ENCODE results near the gene NPB. TPM values are rescaled to one million over a fixed set of nuclear protein-coding genes. Genes with fewer than 3 reads are reported as not detected.

Gene NPB
- total RNA-seq, 1 donor from 2014 or later = 0.26 TPM

DNA sequence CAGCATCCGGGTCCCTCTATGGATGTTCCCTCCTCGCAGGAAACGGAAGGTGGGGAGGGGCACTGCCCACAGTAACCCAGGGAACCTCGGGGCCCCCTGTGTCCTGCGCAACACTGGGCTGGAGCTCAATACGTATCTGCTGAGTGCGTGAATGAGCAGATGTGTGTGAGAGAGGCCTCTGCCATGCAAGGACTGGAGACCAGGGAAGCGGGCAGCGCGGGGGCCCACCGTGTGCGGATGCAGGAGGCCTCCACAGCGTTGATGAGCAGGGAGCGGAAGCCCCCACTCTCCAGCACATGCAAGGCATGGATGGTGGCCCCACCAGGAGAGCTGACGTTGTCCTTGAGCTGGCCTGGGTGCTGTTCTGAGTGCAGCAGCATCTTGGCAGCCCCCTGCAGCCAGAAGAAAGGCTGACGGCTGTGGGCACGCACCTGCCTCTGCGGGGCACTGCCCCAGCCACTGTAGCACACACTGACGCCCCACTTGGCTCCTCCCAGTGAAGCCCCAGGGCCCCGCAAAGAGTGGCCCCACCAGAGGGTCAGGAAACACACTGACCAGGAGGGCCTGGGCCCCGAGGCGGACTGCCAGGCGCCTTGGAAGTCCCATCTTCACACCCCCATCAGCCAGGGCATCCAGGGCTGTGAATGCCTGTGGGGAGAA lies 32.2 kb downstream of the NPB start:
- no peak for DNase-seq (ENCODE audit: low read depth)
- TF ChIP-seq, protein P1, sequence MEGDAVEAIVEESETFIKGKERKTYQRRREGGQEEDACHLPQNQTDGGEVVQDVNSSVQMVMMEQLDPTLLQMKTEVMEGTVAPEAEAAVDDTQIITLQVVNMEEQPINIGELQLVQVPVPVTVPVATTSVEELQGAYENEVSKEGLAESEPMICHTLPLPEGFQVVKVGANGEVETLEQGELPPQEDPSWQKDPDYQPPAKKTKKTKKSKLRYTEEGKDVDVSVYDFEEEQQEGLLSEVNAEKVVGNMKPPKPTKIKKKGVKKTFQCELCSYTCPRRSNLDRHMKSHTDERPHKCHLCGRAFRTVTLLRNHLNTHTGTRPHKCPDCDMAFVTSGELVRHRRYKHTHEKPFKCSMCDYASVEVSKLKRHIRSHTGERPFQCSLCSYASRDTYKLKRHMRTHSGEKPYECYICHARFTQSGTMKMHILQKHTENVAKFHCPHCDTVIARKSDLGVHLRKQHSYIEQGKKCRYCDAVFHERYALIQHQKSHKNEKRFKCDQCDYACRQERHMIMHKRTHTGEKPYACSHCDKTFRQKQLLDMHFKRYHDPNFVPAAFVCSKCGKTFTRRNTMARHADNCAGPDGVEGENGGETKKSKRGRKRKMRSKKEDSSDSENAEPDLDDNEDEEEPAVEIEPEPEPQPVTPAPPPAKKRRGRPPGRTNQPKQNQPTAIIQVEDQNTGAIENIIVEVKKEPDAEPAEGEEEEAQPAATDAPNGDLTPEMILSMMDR (IDR thresholded peaks at IDR 0.05; ENCODE audit: insufficient read depth, low read length, severe bottlenecking) = no peak
- FAIRE-seq = no peak

DNA sequence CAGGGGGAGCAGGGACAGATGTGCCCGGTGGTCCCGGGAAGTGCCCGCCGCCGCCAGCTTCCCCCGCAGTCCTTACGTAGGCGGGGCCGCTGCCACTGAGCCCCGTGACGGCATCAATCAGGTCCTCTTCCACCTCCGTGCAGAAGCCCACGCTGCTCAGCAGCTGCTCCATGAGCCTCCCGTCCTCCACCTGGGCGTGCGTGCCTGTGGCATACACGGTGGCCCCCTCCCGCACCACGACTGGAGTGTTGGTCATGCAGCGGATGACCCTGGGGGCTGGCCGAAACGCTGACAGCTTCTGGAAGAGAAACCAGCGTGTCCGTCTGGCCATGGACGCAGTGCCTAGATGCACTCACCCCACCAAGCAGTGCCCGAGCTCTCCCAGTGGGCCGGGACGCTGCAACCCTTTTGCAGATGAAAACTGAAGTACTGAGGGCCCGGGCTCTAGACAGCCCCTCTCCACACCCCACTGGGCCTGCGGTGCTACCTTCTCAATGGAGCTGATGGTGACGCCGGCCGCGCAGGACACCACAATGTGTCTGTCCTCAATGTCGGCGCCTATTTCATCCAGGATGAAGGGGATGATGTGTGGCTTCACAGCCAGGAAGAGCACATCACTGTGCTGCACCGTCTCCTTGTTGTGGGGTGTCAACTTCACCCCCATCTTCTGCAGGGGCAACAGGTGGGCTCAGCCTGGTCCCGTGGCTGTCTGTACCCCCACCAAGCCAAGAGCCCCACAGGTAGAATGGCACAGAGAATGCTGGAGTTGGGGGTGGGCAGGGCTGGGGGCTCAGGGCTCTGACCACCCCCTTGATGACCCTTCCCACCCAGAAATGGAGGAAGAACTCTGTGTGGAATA lies 33.0 kb downstream of the NPB start:
- DNase-seq (ENCODE audit: low read depth) = no peak
- H3K4me3 ChIP-seq (ENCODE audit: low read depth, low read length) = no peak overlapping the region
- FAIRE-seq = no peak
- TF ChIP-seq, protein P1 (IDR thresholded peaks at IDR 0.05; ENCODE audit: insufficient read depth, low read length, severe bottlenecking) = no peak
- H3K36me3 ChIP-seq (ENCODE audit: control insufficient read depth, insufficient read depth, low read length) = peaks cover 10% of the 10 kb centered on the region
- H3K27me3 ChIP-seq (ENCODE audit: control insufficient read depth, insufficient read depth, low read length) = no peaks in the 10 kb centered on the region

More for the DNA sequence above, 32.2 kb downstream of the NPB start:
- Histone ChIP-seq H3K4me3 (ENCODE audit: low read depth, low read length) (no peak overlapping the region), H3K36me3 (ENCODE audit: control insufficient read depth, insufficient read depth, low read length) (peaks cover 10% of the 10 kb centered on the region), H3K27me3 (ENCODE audit: control insufficient read depth, insufficient read depth, low read length) (no peaks in the 10 kb centered on the region)

DNA sequence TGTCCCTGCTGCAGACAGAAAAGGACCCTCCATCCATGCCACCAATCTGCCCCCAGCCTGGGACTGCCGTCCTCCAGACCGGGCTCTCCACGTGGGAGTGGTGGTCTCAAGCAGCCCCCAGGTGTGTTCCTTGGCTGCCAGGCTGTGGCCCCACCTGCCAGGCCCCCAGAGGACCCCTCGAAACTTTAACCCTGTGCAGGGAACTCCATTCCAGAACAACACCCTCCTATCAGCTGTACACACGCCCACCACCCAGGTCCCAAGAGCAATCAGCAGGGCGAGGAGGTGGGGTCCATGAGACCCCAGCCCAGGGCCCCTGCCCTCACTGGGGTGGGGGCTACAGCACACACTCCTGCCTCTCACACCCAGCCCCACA lies 33.7 kb downstream of the NPB start:
- Histone ChIP-seq H3K36me3 (ENCODE audit: control insufficient read depth, insufficient read depth, low read length) (peaks cover 10% of the 10 kb centered on the region), H3K4me3 (ENCODE audit: low read depth, low read length) (no peak overlapping the region), H3K27me3 (ENCODE audit: control insufficient read depth, insufficient read depth, low read length) (no peaks in the 10 kb centered on the region)
- TF ChIP-seq, protein P1 (IDR thresholded peaks at IDR 0.05; ENCODE audit: insufficient read depth, low read length, severe bottlenecking) = no peak
- no peak for FAIRE-seq
- DNase-seq (ENCODE audit: low read depth) = no peak

DNA sequence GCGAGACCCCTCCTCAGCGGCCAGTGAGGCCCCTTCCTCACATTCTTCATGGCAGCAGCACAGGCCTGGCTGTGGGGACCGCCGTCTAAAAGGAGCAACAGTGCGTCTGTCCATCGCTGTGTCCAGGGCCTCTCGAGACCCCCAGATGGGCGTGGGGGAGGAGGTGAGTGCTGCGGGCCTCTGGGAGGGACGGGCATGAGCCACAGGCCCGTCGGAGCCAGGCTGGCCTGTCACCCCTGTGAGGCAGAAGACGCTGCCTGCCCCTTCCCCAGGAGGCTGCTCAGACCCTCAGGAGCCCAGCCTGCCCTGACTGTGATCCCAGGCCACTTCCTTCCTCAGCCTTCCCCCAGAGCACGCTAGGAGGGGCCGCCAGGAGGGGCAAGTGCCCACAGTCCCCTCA lies 37.2 kb downstream of the NPB start:
- H3K4me3 ChIP-seq (ENCODE audit: low read depth, low read length) = no peak overlapping the region
- H3K27me3 ChIP-seq (ENCODE audit: control insufficient read depth, insufficient read depth, low read length) = no peaks in the 10 kb centered on the region
- FAIRE-seq (no peak), DNase-seq (ENCODE audit: low read depth) (no peak)
- TF ChIP-seq, protein P1 (IDR thresholded peaks at IDR 0.05; ENCODE audit: insufficient read depth, low read length, severe bottlenecking) = no peak
- peaks cover 10% of the 10 kb centered on the region for H3K36me3 ChIP-seq (ENCODE audit: control insufficient read depth, insufficient read depth, low read length)

DNA sequence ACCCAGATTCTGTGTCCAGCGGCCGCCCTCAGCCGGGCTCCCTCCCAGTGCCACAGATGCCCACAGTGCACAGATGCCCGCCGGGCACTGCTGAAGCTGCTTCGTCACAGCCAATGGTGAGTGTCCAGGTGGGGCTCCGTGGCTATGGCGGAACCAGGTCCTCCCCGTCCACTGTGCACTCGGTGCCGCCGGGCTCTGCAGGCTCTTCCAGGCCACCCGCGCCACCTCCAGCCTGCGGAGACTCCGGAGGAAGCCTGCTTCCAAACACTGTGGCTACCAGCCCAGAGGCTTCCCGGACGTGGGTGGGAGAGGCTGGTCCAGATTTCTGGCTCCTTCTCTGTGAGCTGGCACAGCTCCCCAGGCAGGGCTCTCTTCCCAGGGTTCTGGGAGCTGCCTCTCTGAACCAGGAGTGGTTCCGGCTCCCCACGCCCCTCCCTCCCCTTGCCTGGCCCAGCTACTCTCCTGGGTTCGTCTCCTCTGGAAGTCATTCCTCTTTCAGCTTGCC lies 37.9 kb downstream of the NPB start:
- H3K4me3 ChIP-seq (ENCODE audit: low read depth, low read length) = no peak overlapping the region
- peaks cover 6% of the 10 kb centered on the region for H3K36me3 ChIP-seq (ENCODE audit: control insufficient read depth, insufficient read depth, low read length)
- DNase-seq (ENCODE audit: low read depth) (no peak), FAIRE-seq (no peak)
- TF ChIP-seq, protein P1 (IDR thresholded peaks at IDR 0.05; ENCODE audit: insufficient read depth, low read length, severe bottlenecking) = no peak
- H3K27me3 ChIP-seq (ENCODE audit: control insufficient read depth, insufficient read depth, low read length) = no peaks in the 10 kb centered on the region
